HCT116 (cell line): ENCODE data around the gene ADIPOQ.

Experiments used
- CEBPB ChIP-seq: IDR thresholded peaks from 2 replicates; pipeline ENCODE4 v1.6.1; 2012; ENCODE audit warnings: low read depth
- CTCF ChIP-seq, 3 experiments: fragments of 200-600 bp in 1 of 3; sonication (generic) in 1 of 3; IDR thresholded peaks in 2 of 3; conservative IDR thresholded peaks in 1 of 3; 2 replicates each; pipeline ENCODE4 v1.5.1; 2012 to 2017; ENCODE audit warnings: low read depth in 2 of 3, low read length in 2 of 3, antibody characterized with exemption in 1 of 3, borderline replicate concordance in 1 of 3, control low read depth in 1 of 3, mild to moderate bottlenecking in 1 of 3, mixed read lengths in 1 of 3, mixed run types in 1 of 3, moderate library complexity in 1 of 3; ENCODE audit not compliant: insufficient read depth in 1 of 3
- EZH2 ChIP-seq: fragments of 200-600 bp; sonication (generic); IDR thresholded peaks from 2 replicates; pipeline ENCODE4 v1.6.1; 2017; ENCODE audit warnings: antibody characterized with exemption, mixed run types
- EZH2phosphoT487 ChIP-seq: fragments of 200-600 bp; IDR thresholded peaks from 2 replicates; pipeline ENCODE4 v1.6.1; 2018; ENCODE audit warnings: antibody characterized with exemption, borderline replicate concordance
- POLR2A ChIP-seq: IDR thresholded peaks from 2 replicates; pipeline ENCODE4 v1.7.0; 2011; ENCODE audit warnings: borderline replicate concordance; ENCODE audit not compliant: insufficient read depth, insufficient read length; ENCODE audit errors: extremely low read depth
- POLR2AphosphoS5 ChIP-seq: IDR thresholded peaks from 2 replicates; pipeline ENCODE4 v1.6.1; 2011; ENCODE audit warnings: mild to moderate bottlenecking, low read depth, low read length, moderate library complexity
- RAD21 ChIP-seq: IDR thresholded peaks from 2 replicates; pipeline ENCODE4 v1.6.1; 2012; ENCODE audit warnings: low read depth, mild to moderate bottlenecking
- SP1 ChIP-seq: IDR thresholded peaks from 2 replicates; pipeline ENCODE4 v1.6.1; 2012; ENCODE audit warnings: low read depth
- YY1 ChIP-seq: IDR thresholded peaks from 2 replicates; pipeline ENCODE4 v1.6.1; 2011; ENCODE audit warnings: low read length, low read depth, moderate library complexity, mild to moderate bottlenecking; ENCODE audit not compliant: insufficient replicate concordance; ENCODE audit errors: extremely low read depth
- ZNF274 ChIP-seq: fragments of 200-500 bp; sonication (Bioruptor generic); IDR thresholded peaks from 2 replicates; pipeline ENCODE4 v1.6.1; 2014; ENCODE audit warnings: mild to moderate bottlenecking, low read depth, low read length, inconsistent platforms
- TF ChIP-seq, protein P1 (sequence below): IDR thresholded peaks from 2 replicates; pipeline ENCODE4 v1.6.1; 2012; ENCODE audit warnings: low read depth

DNA sequence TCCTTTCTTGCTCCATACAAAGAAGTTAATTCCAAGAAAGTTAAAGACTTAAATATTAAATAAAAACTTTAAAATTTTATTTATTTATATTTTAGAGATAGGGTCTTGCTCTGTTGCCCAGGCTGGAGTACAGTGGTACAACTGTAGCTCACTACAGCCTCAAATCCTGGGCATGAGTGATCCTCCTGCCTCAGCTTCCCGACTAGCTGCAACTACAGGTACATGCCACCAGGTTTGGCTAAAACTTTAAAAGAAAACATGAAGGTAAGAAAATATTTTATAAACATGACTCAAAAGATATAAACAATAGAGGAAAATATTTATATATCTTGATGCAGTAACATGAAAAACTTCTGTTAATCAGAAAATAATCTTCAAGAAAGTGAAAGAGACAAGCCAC, 33.2 kb downstream of the ADIPOQ start:
- TF ChIP-seq POLR2A = no peak
- TF ChIP-seq, protein P1, sequence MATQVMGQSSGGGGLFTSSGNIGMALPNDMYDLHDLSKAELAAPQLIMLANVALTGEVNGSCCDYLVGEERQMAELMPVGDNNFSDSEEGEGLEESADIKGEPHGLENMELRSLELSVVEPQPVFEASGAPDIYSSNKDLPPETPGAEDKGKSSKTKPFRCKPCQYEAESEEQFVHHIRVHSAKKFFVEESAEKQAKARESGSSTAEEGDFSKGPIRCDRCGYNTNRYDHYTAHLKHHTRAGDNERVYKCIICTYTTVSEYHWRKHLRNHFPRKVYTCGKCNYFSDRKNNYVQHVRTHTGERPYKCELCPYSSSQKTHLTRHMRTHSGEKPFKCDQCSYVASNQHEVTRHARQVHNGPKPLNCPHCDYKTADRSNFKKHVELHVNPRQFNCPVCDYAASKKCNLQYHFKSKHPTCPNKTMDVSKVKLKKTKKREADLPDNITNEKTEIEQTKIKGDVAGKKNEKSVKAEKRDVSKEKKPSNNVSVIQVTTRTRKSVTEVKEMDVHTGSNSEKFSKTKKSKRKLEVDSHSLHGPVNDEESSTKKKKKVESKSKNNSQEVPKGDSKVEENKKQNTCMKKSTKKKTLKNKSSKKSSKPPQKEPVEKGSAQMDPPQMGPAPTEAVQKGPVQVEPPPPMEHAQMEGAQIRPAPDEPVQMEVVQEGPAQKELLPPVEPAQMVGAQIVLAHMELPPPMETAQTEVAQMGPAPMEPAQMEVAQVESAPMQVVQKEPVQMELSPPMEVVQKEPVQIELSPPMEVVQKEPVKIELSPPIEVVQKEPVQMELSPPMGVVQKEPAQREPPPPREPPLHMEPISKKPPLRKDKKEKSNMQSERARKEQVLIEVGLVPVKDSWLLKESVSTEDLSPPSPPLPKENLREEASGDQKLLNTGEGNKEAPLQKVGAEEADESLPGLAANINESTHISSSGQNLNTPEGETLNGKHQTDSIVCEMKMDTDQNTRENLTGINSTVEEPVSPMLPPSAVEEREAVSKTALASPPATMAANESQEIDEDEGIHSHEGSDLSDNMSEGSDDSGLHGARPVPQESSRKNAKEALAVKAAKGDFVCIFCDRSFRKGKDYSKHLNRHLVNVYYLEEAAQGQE = no peak
- 0 out of 6 replicates have a peak, but pooled peaks of 1 of the 3 experiments have one; percentile 2 for TF ChIP-seq CTCF (IDR thresholded peaks at IDR 0.05 in 2 of 3, conservative IDR thresholded peaks at IDR 0.05 in 1 of 3; ENCODE audit: borderline replicate concordance in 1 of 3, insufficient read depth in 1 of 3, low read depth in 2 of 3, low read length in 2 of 3)
- no peak for TF ChIP-seq CEBPB
- no peak for TF ChIP-seq SP1
- TF ChIP-seq YY1 = no peak
- no peak for TF ChIP-seq EZH2phosphoT487
- no peak for TF ChIP-seq RAD21
- no peak for TF ChIP-seq ZNF274
- no peak for TF ChIP-seq POLR2AphosphoS5
- no peak for TF ChIP-seq EZH2
